ENCODE data around the gene MGAT5.

MGAT5 gene

GRCh38 chr2:134231965-134232340 is 21.9 kb upstream of the MGAT5 start:
- no peak for DNase-seq (ENCODE audit: low spot score)

- DNase-seq (ENCODE audit: low spot score), result no peak
Observed at GRCh38 chr2:134232461-134232860, 21.4 kb upstream of the MGAT5 start.

DNA sequence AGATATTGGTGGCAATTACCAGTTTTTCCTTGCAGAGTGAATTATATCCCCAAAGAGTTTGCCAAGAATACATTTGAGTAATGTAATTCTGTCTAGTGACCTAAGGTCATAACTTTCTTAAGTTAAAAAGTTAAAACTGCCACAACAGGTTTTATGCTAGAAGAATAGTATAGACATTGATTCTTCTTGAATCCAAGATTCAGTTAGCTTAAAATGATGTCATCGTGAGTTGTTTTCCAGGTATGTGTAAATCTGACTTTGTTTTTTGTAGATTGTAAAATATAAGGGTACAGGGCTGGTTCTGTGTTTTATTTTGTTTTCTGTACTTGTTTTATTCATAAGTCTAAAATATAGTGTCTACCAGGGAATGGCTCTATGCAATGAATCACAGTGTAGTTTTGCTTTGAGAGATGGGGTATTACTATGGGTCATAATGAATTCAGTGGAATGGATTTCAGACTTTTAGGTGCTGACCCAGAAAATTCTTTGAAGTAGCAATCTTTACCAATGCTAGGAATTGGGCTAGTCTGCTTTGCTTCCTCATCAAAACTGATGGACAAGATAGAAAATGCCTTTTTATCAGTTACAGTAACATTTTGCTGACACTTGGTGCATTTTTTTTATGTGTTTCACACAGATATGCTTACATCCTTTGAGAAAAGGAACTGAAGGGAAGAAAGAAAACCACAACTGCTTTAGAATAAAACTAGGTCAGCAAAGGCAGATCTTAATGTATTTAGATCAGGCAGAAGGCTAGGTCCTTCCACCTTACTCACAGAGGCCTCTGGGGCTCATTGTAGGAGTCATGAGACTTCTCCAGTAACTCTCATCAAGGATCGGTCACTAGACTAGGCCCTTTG is 20.8 kb upstream of the MGAT5 start:
- peak; percentile 44 for DNase-seq (ENCODE audit: low spot score)

DNA sequence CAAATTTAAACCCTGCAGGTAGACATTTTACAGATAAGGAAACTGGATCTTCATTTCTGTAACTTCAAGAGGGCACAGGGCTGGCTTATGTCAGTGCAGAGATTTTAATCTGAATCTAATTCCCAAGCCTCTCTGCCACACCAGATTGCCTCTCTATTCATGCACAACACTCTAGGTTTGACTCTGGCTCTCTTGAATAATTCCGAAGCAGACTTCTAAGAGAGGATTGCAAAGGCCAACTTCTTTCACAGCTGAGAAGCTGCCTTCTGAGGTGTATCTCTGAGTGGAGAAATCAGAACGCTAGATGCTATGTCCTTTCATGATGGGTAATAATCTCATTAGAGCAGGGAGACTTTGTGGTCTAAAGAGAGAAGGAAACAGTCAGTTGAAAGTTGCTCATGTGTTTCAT is 20.1 kb upstream of the MGAT5 start:
- DNase-seq (ENCODE audit: low spot score), result no peak

DNA sequence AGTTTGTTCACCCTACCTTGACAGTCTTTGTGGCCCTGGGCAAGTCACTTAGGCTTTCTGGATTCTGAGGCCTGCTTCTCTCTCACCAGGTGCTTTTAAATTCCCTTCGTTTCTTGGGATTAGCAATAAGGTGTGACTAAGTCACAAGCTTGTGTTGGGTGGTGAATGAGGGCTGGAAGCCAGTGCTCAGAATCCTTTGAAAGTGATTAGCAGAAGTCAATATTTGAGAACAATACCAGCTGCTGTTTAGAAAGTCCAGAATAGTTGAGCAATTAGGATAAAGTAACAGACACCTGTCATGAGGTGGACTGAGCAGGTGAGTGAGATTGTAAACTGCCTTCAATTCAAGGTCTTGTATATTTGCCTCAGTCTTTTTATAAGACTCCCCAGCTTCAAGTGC is 19.3 kb upstream of the MGAT5 start:
- no peak for DNase-seq (ENCODE audit: low spot score)

DNA sequence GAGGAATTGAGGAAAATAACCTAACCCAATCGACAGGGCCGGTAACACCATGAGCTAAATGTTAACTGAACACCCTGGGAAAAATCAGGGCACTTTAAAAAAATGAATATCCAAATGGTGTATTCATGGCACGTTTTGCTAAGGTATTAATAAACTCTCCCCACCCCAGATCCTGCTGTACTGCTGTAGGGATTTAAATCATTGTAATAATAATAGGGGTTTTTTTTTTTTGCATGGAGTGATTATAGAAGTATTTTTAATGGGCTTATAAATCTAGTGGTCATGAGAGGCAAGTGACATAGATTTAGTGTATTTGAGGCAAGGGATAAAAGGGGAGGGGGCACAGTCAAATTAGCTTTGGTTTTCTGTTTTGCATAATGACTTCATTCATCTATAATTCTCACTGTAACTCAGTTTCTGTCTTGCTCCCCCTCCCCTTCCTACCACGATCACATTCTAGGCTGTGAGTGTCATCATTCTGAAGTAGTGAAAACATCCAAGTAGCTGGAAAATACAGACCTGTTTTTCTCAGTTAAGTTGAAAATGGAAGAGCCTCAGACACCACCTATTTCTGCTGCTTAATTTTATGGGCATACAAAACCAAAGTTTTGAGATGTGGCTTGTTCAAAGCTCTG is 18.2 kb upstream of the MGAT5 start:
- no peak for DNase-seq (ENCODE audit: low spot score)

GRCh38 chr2:134238371-134238770 is 15.5 kb upstream of the MGAT5 start:
- no peak for DNase-seq (ENCODE audit: low spot score)

GRCh38 chr2:134240061-134240460 is 13.8 kb upstream of the MGAT5 start:
- no peak for DNase-seq (ENCODE audit: low spot score)

DNA sequence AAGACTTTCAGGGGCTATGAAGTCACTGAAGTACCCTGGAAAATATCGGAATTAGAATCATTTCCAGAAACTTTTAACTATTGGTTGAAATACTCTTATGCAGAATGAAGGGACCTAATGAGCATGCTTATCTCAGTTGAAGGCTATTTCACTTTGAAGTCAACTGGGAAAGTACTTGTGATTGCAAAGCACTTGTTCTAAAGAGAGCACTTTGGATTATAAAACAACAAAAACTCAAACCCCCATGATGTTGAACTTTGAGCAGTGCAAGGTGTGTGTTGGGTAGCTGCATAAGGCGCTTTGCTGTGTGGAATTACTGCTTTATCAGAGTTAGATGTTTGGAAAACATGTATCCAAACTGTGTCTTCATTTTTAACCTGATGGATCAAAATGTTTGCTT is 12.0 kb upstream of the MGAT5 start:
- no peak for DNase-seq (ENCODE audit: low spot score)

DNA sequence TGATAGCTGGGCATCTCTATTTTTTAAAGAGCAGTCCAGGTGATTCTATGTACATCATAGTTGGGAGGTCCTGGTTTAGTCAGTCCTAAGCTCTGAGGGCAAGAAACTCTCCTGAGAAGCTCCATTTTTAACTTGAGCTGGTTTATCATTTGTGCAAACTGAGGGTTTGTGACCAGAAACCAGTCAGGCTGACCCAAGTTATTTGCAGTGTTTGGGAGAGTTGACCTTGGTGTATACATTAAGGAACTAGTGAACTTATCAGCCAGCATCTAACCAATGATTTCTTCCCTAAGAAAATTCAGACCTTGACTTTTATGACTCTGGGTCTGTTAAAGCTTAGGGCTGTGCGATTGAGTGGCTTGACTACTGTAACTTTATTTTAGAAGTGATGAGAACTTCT is 10.6 kb upstream of the MGAT5 start:
- no peak for DNase-seq (ENCODE audit: low spot score)

GRCh38 chr2:134244086-134244485 is 9.8 kb upstream of the MGAT5 start:
- no peak for DNase-seq (ENCODE audit: low spot score)

DNA sequence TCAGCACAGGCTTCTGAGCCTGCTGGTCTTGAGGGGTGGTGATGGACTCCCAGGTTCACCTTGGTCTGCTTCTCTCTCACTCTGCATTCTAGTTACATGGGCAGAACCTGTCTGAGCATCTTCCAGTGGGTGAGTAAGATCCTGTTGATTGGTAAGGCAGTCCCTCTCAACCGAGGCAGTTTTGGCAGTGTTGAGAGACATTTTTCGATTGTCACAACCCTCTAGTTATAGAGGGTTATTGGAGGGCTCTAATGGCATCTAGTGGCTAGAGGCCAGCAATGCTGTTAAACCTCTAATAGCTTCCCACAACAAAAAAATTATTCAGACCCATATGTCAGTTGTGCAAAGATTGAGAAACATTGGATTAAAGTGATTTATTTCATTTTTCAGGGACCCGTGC is 9.3 kb upstream of the MGAT5 start:
- no peak for DNase-seq (ENCODE audit: low spot score)

- peak; percentile 90 for DNase-seq (ENCODE audit: low spot score)
Observed at GRCh38 chr2:134245340-134245984, 8.4 kb upstream of the MGAT5 start.

GRCh38 chr2:134246154-134246874 is 7.6 kb upstream of the MGAT5 start:
- no peak for DNase-seq (ENCODE audit: low spot score)

DNA sequence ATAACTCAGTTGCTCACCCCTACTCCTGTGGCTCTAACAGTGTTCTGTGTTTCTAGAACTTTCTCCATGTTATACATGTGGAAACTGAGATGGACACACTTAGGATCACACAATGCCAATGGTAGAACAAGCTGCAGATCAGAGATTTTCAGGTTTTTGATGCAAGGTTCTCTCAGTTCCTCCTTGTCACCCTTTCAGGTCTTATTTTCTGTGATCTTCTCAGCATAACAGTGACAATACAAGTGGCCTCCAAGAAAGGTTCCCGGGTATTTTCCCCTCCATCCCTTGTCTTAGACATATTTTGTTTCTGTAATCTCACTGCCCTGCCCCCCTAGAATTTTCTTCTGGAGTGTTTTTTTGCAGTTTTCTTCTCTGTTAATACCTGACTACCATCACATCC is 6.2 kb upstream of the MGAT5 start:
- no peak for DNase-seq (ENCODE audit: low spot score)

- DNase-seq (ENCODE audit: low spot score), result no peak
Observed at GRCh38 chr2:134248913-134249312, 5.0 kb upstream of the MGAT5 start.

DNA sequence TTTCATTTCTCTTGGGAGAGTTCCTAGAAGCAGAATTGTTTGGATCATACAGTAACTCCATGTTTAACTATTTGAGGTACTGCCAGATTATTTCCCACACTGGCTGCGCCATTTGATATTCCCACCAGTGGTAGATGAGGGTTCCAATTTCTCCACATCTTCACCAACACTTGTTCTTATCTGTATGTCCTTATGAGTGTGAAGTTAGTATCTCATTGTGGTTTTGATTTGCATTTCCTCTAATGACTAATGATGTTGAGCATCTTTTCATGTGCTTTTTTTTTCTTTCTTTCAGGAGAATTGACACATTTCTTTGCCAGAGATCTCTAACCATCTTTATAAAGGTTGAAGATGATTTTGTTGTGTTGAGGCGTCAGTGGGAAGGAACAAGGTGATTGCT is 4.1 kb upstream of the MGAT5 start:
- no peak for DNase-seq (ENCODE audit: low spot score)

GRCh38 chr2:134250840-134251461 is 2.9 kb upstream of the MGAT5 start:
- DNase-seq (ENCODE audit: low spot score), result no peak

DNA sequence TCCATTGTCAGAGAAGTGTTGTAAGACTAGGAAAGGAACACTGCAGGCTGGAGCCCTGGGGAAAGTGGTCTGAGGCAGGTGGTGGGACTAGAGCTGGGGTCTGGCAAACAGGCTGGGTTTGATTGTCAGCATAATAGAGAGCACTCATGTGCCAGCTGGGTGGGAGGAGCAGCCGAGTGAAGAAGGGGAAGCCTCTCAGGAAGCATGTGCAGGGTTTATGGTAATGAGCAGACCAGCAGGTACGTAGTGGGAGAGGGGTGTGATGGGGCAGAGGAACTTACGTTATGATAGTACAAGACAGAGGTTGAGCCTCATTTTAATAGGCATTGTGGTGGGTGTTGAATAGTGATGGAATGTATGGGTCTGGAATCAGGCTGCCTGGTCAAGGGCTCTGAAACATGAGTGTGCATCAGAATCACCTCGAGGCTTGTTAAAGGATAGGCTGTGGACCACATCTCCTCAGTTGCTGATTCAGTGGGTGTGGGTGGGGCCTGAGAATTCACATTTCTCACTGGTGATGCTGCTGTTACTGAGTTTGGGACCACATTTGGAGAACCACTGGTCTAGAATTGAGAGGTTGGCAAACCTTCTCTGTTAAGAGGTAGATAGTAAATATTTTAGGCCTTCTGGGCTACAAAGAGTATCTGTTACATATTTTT is 1.7 kb upstream of the MGAT5 start:
- no peak for DNase-seq (ENCODE audit: low spot score)

DNA sequence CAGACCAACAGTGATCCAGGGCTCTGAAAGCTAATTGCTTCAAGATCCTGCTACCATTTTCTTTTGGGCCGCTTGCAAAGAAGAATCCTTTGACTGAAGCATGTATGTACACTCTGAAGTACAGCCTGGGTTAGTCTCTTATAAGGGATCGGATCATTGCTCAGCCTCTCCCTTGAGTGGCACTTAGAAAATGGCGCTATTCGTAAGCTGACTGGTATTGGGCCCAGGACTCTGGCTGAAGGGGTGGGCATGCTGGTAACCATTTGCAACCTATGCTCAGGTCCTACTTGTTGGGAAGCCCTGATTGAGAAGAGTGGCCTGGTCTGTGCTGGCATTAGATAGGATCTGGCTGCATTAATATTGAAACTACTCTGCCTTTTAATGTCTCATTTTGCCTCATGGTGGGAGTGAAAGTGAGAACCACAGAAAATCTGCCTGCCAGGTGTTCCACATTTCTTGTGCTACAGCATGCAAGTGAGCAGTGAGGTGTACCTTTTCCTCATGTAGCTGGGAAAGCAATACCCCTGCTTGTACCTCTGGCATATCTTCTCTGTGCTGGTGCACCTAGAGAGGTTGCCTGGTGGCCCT is 661 bp upstream of the MGAT5 start:
- no peak for DNase-seq (ENCODE audit: low spot score)

DNA sequence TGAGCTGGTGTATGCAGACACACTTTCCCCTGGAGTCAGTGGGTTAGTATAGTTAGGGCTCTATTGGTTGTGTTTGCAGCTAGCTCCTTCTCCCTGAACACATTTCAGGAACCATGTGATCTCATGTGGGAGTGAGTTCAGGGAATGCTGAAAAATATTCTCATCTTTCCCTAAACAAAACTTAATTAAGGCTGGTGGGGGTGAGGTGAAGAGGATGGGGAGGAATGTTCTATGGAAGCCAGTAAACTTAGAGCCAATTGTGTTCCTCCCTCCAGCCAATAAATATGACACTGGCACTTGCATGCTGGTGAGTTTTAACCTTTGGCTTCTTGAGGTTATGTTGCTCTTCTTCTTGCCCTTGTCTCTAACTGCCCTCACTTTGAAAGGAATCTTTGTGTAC is 952 bp downstream of the MGAT5 start:
- DNase-seq (ENCODE audit: low spot score), result no peak

Data from pons (tissue), 1 donor.